Measurements from ENCODE around the gene C5orf58. TPM values are rescaled to one million over a fixed set of nuclear protein-coding genes. Genes with fewer than 3 reads are reported as not detected.
"Not testable (repeated sequence)": the region's sequence is repeated elsewhere in the genome, so short reads cannot be mapped to it uniquely, and the experiment has no call there.

The C5orf58 gene
- total RNA-seq, 1 donor: not detected

GRCh38 chr5:170226661-170227060, 6.1 kb upstream of the C5orf58 start:
- H3K4me3 ChIP-seq (ENCODE audit: low read depth, low read length): no peak overlapping the region
- TF ChIP-seq CTCF (IDR thresholded peaks at IDR 0.05; ENCODE audit: insufficient read depth, low read depth, low read length): no peak
- DNase-seq (ENCODE audit: low read depth): no peak

- DNase-seq (ENCODE audit: low read depth): no peak
- TF ChIP-seq CTCF (IDR thresholded peaks at IDR 0.05; ENCODE audit: insufficient read depth, low read depth, low read length): no peak
- H3K4me3 ChIP-seq (ENCODE audit: low read depth, low read length): no peak overlapping the region
These were observed 3.9 kb upstream of the C5orf58 start for GRCh38 chr5:170228762-170229435.

GRCh38 chr5:170233358-170233892, 640 bp downstream of the C5orf58 start:
- H3K4me3 ChIP-seq (ENCODE audit: low read depth, low read length): peak overlapping the region; percentile 51
- DNase-seq (ENCODE audit: low read depth): no peak
- no peak for TF ChIP-seq CTCF (IDR thresholded peaks at IDR 0.05; ENCODE audit: insufficient read depth, low read depth, low read length)

GRCh38 chr5:170235876-170236864, 3.4 kb downstream of the C5orf58 start:
- no peak for TF ChIP-seq CTCF (IDR thresholded peaks at IDR 0.05; ENCODE audit: insufficient read depth, low read depth, low read length)
- no peak for DNase-seq (ENCODE audit: low read depth)
- H3K4me3 ChIP-seq (ENCODE audit: low read depth, low read length): no peak overlapping the region

GRCh38 chr5:170238456-170239196, 5.8 kb downstream of the C5orf58 start:
- TF ChIP-seq CTCF (IDR thresholded peaks at IDR 0.05; ENCODE audit: insufficient read depth, low read depth, low read length): no peak
- DNase-seq (ENCODE audit: low read depth): peak; percentile 28
- H3K4me3 ChIP-seq (ENCODE audit: low read depth, low read length): no peak overlapping the region

- not testable (repeated sequence) for H3K4me3 ChIP-seq (ENCODE audit: low read depth, low read length); DNase-seq (ENCODE audit: low read depth)
These were observed 12.7 kb downstream of the C5orf58 start for GRCh38 chr5:170245436-170245835.
